AG09309 (cell line): Measurements from ENCODE around the gene NUDT22.

ENCODE experiments used
- DNase-seq: peaks from one replicate; pipeline ENCODE4 v3.0.0-alpha.2; 2010; ENCODE audit warnings: low read depth
- H3K4me3 ChIP-seq: 2 replicates; pipeline ENCODE4 v1.5.1; 2011; ENCODE audit warnings: mild to moderate bottlenecking, low read depth, low read length, moderate library complexity; ENCODE audit not compliant: control insufficient read depth
- CTCF ChIP-seq: IDR thresholded peaks from 2 replicates; pipeline ENCODE4 v1.5.1; 2011; ENCODE audit warnings: mild to moderate bottlenecking, low read depth, low read length, inconsistent platforms; ENCODE audit not compliant: insufficient read depth, control insufficient read depth; ENCODE audit errors: missing control alignments

The NUDT22 gene

GRCh38 chr11:64260147-64260708 is 34.2 kb downstream of the NUDT22 start:
- H3K4me3 ChIP-seq = no peak overlapping the region
- DNase-seq = no peak
- TF ChIP-seq CTCF = no peak

- no peak for TF ChIP-seq CTCF
- H3K4me3 ChIP-seq = no peak overlapping the region
- DNase-seq = no peak
Measured at GRCh38 chr11:64261556-64262080, 35.5 kb downstream of the NUDT22 start.

- no peak overlapping the region for H3K4me3 ChIP-seq
- DNase-seq = no peak
- no peak for TF ChIP-seq CTCF
Measured at GRCh38 chr11:64262271-64263002, 36.4 kb downstream of the NUDT22 start.

DNA sequence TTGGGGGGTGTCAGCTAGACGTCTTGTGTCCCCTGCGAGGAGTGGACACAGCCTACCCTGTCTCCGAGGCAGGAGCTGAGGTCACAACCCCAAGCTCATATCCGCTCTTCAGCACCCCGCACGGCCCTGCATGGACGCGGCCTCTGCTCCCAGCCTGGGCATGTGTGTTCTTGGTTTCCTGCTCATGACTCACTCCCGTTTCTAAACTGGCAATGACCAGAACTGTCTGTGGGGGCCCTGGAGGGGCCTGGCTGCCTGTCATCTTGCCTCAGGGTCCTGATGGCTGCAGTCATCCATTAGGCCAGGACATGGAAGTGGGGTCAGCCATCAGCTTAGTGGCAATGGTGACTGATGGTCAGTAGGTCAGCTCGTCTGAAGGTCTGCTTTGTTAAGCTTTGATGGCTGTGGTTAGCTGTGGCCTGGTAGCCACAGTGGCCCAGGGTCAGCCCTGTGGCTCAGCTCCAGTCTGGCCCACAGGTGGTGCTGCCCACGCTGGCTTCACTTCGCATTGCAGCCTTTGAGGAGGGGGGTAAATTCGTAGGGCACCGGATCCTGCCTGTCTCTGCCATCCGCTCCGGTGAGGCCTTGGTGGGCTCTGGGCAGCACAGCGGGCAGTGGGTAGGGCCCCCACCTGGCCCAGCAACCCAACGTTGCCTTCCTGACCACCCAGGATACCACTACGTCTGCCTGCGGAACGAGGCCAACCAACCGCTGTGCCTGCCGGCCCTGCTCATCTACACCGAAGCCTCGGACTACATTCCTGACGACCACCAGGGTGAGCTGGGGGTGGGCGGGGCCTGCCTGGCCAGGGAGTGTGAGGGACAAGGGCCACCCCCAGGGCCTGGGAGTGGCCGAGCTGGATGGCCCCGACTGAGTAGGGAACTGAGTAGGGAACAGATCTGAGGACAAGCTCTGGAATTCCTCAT is 37.2 kb downstream of the NUDT22 start:
- H3K4me3 ChIP-seq = no peak overlapping the region
- DNase-seq = no peak
- TF ChIP-seq CTCF = no peak

- no peak for DNase-seq
- TF ChIP-seq CTCF = no peak
- H3K4me3 ChIP-seq = no peak overlapping the region
Measured at GRCh38 chr11:64263947-64264317, 37.9 kb downstream of the NUDT22 start.

DNA sequence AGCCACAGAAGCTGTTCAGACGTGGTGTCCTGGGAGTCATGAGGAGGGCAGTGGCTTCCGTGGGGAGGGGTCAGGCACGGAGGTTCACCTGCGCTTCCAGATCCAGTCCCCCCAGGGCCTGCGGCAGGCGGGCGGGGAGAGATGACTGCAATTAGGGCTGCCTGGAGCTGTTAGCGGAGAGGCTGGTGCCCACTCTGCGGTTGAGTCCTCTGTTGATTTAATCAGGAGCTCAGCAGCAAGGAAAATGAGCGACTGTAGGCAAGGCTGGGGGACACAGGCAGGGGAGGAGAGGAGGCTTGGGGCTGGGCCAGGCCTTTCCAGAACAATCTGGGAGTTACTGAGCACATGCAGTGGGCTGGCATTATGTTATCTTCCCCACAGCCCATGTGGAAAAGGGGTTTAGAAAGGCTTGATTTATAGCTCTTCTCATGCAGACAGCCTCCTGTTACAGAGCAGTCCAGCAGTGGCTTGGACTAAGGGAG is 38.3 kb downstream of the NUDT22 start:
- no peak overlapping the region for H3K4me3 ChIP-seq
- DNase-seq = no peak
- no peak for TF ChIP-seq CTCF
